H1 (cell line): ENCODE measurements around the gene L3MBTL4. TPM values are rescaled to one million over a fixed set of nuclear protein-coding genes. Genes with fewer than 3 reads are reported as not detected.

Experiments used
- KDM1A ChIP-seq: fragments of 200-600, 300-600 bp; sonication (generic); IDR thresholded peaks from 2 replicates; pipeline ENCODE4 v1.7.1; 2016; ENCODE audit warnings: mild to moderate bottlenecking, low read length, borderline replicate concordance
- RFX5 ChIP-seq: IDR thresholded peaks from 2 replicates; pipeline ENCODE4 v1.6.1; 2011; ENCODE audit warnings: low read depth, low read length, improper control_type of control experiment, borderline replicate concordance
- SIRT6 ChIP-seq: IDR thresholded peaks from one replicate; pipeline ENCODE4 v1.7.1; 2012; ENCODE audit warnings: low read length, inconsistent platforms
- SIX5 ChIP-seq: IDR thresholded peaks from 2 replicates; pipeline ENCODE4 v1.6.1; 2011; ENCODE audit warnings: mild to moderate bottlenecking, low read depth, low read length
- TBP ChIP-seq: IDR thresholded peaks from 2 replicates; pipeline ENCODE4 v1.6.1; 2011; ENCODE audit warnings: low read depth, low read length, improper control_type of control experiment
- polyA plus RNA-seq, 7 experiments: library from polyadenylated mRNA; depleted of rRNA in 3 of 7; stranded (reverse) in 5 of 7; unstranded in 2 of 7; fragments of >200 nt in 5 of 7; fragments of 200-250 nt in 2 of 7; gene quantifications; 1 replicate in 5 of 7; 2 replicates in 1 of 7; 4 replicates in 1 of 7; pipeline versions ENCODE4 v1.2.1 to v1.2.3, GENCODE V29; 2011 to 2013; ENCODE audit warnings: missing spikeins in 2 of 7, mixed read lengths in 2 of 7
- total RNA-seq: library from RNA; stranded (reverse); fragmentation: NEBNext Ultra II Directional; extraction: Animal tissue kit (Norgen Biotek cat#: 25700); gene quantifications from 2 replicates; pipeline ENCODE4 v1.2.1, GENCODE V29; 2021
- TF ChIP-seq, protein P1 (sequence below): fragments of 300-600 bp; sonication (generic); IDR thresholded peaks from 2 replicates; pipeline ENCODE4 v1.7.1; 2012; ENCODE audit warnings: low read length, moderate library complexity, mild to moderate bottlenecking, inconsistent platforms; ENCODE audit not compliant: insufficient replicate concordance
- TF ChIP-seq, protein P2 (sequence below): IDR thresholded peaks from 2 replicates; pipeline ENCODE4 v1.6.1; 2011; ENCODE audit warnings: low read length, improper control_type of control experiment
- TF ChIP-seq, protein P3 (sequence below), 3 experiments: IDR thresholded peaks; 1 replicate in 2 of 3; 2 replicates in 1 of 3; pipeline versions ENCODE4 v1.5.1 to v1.6.1; 2011; ENCODE audit warnings: low read length in 3 of 3, mild to moderate bottlenecking in 3 of 3, inconsistent platforms in 2 of 3, low read depth in 1 of 3, moderate library complexity in 1 of 3; ENCODE audit not compliant: insufficient read depth in 1 of 3; ENCODE audit errors: control extremely low read depth in 1 of 3

The L3MBTL4 gene
- total and polyA plus RNA-seq, 2 of the 8 experiments (the other 6 are each of a cell fraction or from before 2014, with no cell fraction given): 1.0 to 2.1 TPM

DNA sequence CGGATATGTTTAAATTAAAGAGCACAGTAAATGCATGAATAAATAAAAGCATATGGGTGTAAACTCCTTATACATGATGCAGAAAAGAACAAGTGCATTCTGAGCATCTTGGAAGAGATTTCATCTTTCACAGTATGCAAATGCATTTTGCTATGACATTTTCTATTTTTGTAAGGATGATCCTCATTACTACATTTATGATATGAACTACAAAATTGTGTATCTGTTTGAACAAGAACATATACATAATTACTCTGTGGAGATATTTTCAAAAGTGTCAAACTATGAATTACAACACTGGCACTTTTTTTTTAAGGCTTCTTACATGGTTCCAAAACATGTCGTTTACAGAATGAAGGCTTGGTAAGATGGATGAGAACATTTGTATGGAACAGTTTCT is 335.3 kb downstream of the L3MBTL4 start (continued):
- TF ChIP-seq, protein P1, sequence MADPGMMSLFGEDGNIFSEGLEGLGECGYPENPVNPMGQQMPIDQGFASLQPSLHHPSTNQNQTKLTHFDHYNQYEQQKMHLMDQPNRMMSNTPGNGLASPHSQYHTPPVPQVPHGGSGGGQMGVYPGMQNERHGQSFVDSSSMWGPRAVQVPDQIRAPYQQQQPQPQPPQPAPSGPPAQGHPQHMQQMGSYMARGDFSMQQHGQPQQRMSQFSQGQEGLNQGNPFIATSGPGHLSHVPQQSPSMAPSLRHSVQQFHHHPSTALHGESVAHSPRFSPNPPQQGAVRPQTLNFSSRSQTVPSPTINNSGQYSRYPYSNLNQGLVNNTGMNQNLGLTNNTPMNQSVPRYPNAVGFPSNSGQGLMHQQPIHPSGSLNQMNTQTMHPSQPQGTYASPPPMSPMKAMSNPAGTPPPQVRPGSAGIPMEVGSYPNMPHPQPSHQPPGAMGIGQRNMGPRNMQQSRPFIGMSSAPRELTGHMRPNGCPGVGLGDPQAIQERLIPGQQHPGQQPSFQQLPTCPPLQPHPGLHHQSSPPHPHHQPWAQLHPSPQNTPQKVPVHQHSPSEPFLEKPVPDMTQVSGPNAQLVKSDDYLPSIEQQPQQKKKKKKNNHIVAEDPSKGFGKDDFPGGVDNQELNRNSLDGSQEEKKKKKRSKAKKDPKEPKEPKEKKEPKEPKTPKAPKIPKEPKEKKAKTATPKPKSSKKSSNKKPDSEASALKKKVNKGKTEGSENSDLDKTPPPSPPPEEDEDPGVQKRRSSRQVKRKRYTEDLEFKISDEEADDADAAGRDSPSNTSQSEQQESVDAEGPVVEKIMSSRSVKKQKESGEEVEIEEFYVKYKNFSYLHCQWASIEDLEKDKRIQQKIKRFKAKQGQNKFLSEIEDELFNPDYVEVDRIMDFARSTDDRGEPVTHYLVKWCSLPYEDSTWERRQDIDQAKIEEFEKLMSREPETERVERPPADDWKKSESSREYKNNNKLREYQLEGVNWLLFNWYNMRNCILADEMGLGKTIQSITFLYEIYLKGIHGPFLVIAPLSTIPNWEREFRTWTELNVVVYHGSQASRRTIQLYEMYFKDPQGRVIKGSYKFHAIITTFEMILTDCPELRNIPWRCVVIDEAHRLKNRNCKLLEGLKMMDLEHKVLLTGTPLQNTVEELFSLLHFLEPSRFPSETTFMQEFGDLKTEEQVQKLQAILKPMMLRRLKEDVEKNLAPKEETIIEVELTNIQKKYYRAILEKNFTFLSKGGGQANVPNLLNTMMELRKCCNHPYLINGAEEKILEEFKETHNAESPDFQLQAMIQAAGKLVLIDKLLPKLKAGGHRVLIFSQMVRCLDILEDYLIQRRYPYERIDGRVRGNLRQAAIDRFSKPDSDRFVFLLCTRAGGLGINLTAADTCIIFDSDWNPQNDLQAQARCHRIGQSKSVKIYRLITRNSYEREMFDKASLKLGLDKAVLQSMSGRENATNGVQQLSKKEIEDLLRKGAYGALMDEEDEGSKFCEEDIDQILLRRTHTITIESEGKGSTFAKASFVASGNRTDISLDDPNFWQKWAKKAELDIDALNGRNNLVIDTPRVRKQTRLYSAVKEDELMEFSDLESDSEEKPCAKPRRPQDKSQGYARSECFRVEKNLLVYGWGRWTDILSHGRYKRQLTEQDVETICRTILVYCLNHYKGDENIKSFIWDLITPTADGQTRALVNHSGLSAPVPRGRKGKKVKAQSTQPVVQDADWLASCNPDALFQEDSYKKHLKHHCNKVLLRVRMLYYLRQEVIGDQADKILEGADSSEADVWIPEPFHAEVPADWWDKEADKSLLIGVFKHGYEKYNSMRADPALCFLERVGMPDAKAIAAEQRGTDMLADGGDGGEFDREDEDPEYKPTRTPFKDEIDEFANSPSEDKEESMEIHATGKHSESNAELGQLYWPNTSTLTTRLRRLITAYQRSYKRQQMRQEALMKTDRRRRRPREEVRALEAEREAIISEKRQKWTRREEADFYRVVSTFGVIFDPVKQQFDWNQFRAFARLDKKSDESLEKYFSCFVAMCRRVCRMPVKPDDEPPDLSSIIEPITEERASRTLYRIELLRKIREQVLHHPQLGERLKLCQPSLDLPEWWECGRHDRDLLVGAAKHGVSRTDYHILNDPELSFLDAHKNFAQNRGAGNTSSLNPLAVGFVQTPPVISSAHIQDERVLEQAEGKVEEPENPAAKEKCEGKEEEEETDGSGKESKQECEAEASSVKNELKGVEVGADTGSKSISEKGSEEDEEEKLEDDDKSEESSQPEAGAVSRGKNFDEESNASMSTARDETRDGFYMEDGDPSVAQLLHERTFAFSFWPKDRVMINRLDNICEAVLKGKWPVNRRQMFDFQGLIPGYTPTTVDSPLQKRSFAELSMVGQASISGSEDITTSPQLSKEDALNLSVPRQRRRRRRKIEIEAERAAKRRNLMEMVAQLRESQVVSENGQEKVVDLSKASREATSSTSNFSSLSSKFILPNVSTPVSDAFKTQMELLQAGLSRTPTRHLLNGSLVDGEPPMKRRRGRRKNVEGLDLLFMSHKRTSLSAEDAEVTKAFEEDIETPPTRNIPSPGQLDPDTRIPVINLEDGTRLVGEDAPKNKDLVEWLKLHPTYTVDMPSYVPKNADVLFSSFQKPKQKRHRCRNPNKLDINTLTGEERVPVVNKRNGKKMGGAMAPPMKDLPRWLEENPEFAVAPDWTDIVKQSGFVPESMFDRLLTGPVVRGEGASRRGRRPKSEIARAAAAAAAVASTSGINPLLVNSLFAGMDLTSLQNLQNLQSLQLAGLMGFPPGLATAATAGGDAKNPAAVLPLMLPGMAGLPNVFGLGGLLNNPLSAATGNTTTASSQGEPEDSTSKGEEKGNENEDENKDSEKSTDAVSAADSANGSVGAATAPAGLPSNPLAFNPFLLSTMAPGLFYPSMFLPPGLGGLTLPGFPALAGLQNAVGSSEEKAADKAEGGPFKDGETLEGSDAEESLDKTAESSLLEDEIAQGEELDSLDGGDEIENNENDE: no peak
- no peak for TF ChIP-seq TBP
- TF ChIP-seq, protein P2, sequence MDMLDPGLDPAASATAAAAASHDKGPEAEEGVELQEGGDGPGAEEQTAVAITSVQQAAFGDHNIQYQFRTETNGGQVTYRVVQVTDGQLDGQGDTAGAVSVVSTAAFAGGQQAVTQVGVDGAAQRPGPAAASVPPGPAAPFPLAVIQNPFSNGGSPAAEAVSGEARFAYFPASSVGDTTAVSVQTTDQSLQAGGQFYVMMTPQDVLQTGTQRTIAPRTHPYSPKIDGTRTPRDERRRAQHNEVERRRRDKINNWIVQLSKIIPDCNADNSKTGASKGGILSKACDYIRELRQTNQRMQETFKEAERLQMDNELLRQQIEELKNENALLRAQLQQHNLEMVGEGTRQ: no peak
- no peak for TF ChIP-seq RFX5
- TF ChIP-seq SIX5: no peak
- no peak for TF ChIP-seq SIRT6
- TF ChIP-seq, protein P3, sequence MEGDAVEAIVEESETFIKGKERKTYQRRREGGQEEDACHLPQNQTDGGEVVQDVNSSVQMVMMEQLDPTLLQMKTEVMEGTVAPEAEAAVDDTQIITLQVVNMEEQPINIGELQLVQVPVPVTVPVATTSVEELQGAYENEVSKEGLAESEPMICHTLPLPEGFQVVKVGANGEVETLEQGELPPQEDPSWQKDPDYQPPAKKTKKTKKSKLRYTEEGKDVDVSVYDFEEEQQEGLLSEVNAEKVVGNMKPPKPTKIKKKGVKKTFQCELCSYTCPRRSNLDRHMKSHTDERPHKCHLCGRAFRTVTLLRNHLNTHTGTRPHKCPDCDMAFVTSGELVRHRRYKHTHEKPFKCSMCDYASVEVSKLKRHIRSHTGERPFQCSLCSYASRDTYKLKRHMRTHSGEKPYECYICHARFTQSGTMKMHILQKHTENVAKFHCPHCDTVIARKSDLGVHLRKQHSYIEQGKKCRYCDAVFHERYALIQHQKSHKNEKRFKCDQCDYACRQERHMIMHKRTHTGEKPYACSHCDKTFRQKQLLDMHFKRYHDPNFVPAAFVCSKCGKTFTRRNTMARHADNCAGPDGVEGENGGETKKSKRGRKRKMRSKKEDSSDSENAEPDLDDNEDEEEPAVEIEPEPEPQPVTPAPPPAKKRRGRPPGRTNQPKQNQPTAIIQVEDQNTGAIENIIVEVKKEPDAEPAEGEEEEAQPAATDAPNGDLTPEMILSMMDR (IDR thresholded peaks at IDR 0.05; ENCODE audit: control extremely low read depth in 1 of 3, insufficient read depth in 1 of 3, low read depth in 1 of 3, low read length in 3 of 3): no peak
- no peak for TF ChIP-seq KDM1A
